K562 (cell line): ENCODE measurements around the gene ARHGAP9. TPM values are rescaled to one million over a fixed set of nuclear protein-coding genes. Genes with fewer than 3 reads are reported as not detected.

Experiments
- BHLHE40 ChIP-seq: IDR thresholded peaks from 2 replicates; pipeline ENCODE4 v1.6.1; 2011; ENCODE audit warnings: low read length, improper control_type of control experiment
- CHCHD3 ChIP-seq: fragments of 250-450 bp; sonication (Bioruptor Pico); IDR thresholded peaks from 2 replicates; pipeline ENCODE4 v2.1.2; 2022; ENCODE audit warnings: mild to moderate bottlenecking
- FOXA1 ChIP-seq: fragments of 450-650 bp; IDR thresholded peaks from 2 replicates; pipeline ENCODE4 v1.6.1; 2016; ENCODE audit warnings: mild to moderate bottlenecking, borderline replicate concordance
- HDAC6 ChIP-seq: IDR thresholded peaks from 2 replicates; pipeline ENCODE4 v1.6.1; 2012; ENCODE audit warnings: low read depth, mild to moderate bottlenecking, control low read depth, inconsistent platforms, low read length, moderate library complexity
- HNRNPUL1 ChIP-seq: fragments of 200-400 bp; formaldehyde crosslinking; IDR thresholded peaks from 2 replicates; pipeline ENCODE4 v1.6.1; 2017; ENCODE audit warnings: low read length
- ID3 ChIP-seq, 2 experiments: fragments of 250-450 bp in 1 of 2; fragments of 450-650 bp in 1 of 2; sonication (Bioruptor Pico) in 1 of 2; IDR thresholded peaks; 2 replicates each; pipeline versions ENCODE4 v1.6.1 to v1.8.0; 2016 to 2021; ENCODE audit warnings: mild to moderate bottlenecking in 2 of 2, moderate library complexity in 2 of 2, missing compliant biosample characterization in 1 of 2, missing genetic modification characterization in 1 of 2
- LARP7 ChIP-seq: fragments of 450-650 bp; IDR thresholded peaks from 2 replicates; pipeline ENCODE4 v1.6.1; 2016
- MECOM ChIP-seq: fragments of 250-450 bp; sonication (Bioruptor Pico); IDR thresholded peaks from 2 replicates; pipeline ENCODE4 v1.8.0; 2022; ENCODE audit warnings: inconsistent platforms
- NCOA2 ChIP-seq, 2 experiments: fragments of 450-650 bp; IDR thresholded peaks; 2 replicates each; pipeline ENCODE4 v1.6.1; 2018; ENCODE audit warnings: mild to moderate bottlenecking in 2 of 2, moderate library complexity in 1 of 2; ENCODE audit not compliant: partially characterized antibody in 2 of 2
- PCBP1 ChIP-seq: fragments of 200-400 bp; formaldehyde crosslinking; IDR thresholded peaks from 2 replicates; pipeline ENCODE4 v1.6.1; 2018; ENCODE audit warnings: mild to moderate bottlenecking, low read depth, low read length; ENCODE audit not compliant: poor library complexity, severe bottlenecking
- PCBP2 ChIP-seq: fragments of 200-400 bp; formaldehyde crosslinking; IDR thresholded peaks from 2 replicates; pipeline ENCODE4 v1.6.1; 2018; ENCODE audit warnings: low read length, low read depth, mild to moderate bottlenecking, moderate library complexity; ENCODE audit not compliant: poor library complexity, severe bottlenecking
- POLR2B ChIP-seq: fragments of 450-650 bp; IDR thresholded peaks from 2 replicates; pipeline ENCODE4 v1.6.1; 2018; ENCODE audit warnings: low read depth; ENCODE audit not compliant: partially characterized antibody
- PURB ChIP-seq: sonication (generic); formaldehyde crosslinking; IDR thresholded peaks from 2 replicates; pipeline ENCODE4 v1.9.0; 2021; ENCODE audit warnings: low read depth, mild to moderate bottlenecking, missing genetic modification reagents
- SP2 ChIP-seq: IDR thresholded peaks from 2 replicates; pipeline ENCODE4 v1.6.1; 2011; ENCODE audit warnings: mild to moderate bottlenecking, low read depth, low read length, moderate library complexity; ENCODE audit not compliant: poor library complexity, severe bottlenecking; ENCODE audit errors: extremely low read depth
- SUPT5H ChIP-seq: fragments of 450-650 bp; IDR thresholded peaks from 2 replicates; pipeline ENCODE4 v1.6.1; 2016
- ZNF23 ChIP-seq: fragments of 250-450 bp; sonication (Bioruptor Pico); IDR thresholded peaks from 2 replicates; pipeline ENCODE4 v1.4.0; 2020; ENCODE audit warnings: mild to moderate bottlenecking
- ZNF316 ChIP-seq: fragments of 450-650 bp; IDR thresholded peaks from 2 replicates; pipeline ENCODE4 v1.6.1; 2016
- ZNF324 ChIP-seq: fragments of 250-450 bp; sonication (Bioruptor Pico); IDR thresholded peaks from 2 replicates; pipeline ENCODE4 v1.4.0; 2020; ENCODE audit warnings: mild to moderate bottlenecking
- ZNF644 ChIP-seq: fragments of 200-800 bp; sonication (Bioruptor generic); IDR thresholded peaks from 2 replicates; pipeline ENCODE4 v1.6.1; 2016; ENCODE audit warnings: low read depth, missing genetic modification characterization, missing compliant biosample characterization
- ZNF696 ChIP-seq: fragments of 250-450 bp; sonication (Bioruptor Pico); conservative IDR thresholded peaks from 2 replicates; pipeline ENCODE4 v1.4.0; 2020; ENCODE audit warnings: mild to moderate bottlenecking, moderate library complexity
- ZNF830 ChIP-seq: fragments of 250-450 bp; sonication (Bioruptor Pico); IDR thresholded peaks from 2 replicates; pipeline ENCODE4 v1.5.0; 2021; ENCODE audit warnings: mild to moderate bottlenecking
- polyA plus RNA-seq, 8 experiments: library from polyadenylated mRNA; depleted of rRNA in 4 of 8; stranded (reverse) in 5 of 8; unstranded in 3 of 8; fragments of >200 nt; fragmentation: Nextera tagmentation in 2 of 8; fragmentation: Illumina TruSeq in 1 of 8; extraction: Ambion mirVana in 2 of 8; extraction: Trizol in 1 of 8; gene quantifications; 2 replicates each; pipeline versions ENCODE4 v1.2.1 to v1.2.3, GENCODE V29; 2011 to 2014; ENCODE audit warnings: inconsistent platforms in 1 of 8, missing spikeins in 1 of 8
- total RNA-seq, 7 experiments: library from RNA; depleted of rRNA in 6 of 7; stranded (reverse); fragments of >200 nt in 6 of 7; fragmentation: Illumina TruSeq in 2 of 7; extraction: Trizol in 2 of 7; gene quantifications; 2 replicates each; pipeline versions ENCODE4 v1.2.1 to v1.2.3, GENCODE V29; 2011 to 2021; ENCODE audit warnings: low replicate concordance in 1 of 7
- TF ChIP-seq, protein P1 (sequence below): fragments of 150-350 bp; conservative IDR thresholded peaks from 2 replicates; pipeline ENCODE4 v1.6.1; 2014; ENCODE audit warnings: low read length
- TF ChIP-seq, protein P2 (sequence below): fragments of 250-450 bp; sonication (Bioruptor Pico); IDR thresholded peaks from 2 replicates; pipeline ENCODE4 v1.4.0; 2020; ENCODE audit warnings: mild to moderate bottlenecking, moderate library complexity, borderline replicate concordance

Gene ARHGAP9
- total and polyA plus RNA-seq, 9 of the 15 experiments (the other 6 are each of a cell fraction or from before 2014, with no cell fraction given), result 1.5 to 10.2 (median 5.1) TPM

- TF ChIP-seq MECOM (CRISPR knock-in tag) (no peak), POLR2B (peak; percentile 99), HNRNPUL1 (no peak), HDAC6 (no peak), PCBP2 (no peak), CHCHD3 (CRISPR knock-in tag) (0 out of 2 replicates have a peak, but pooled peaks have one; percentile 24), PURB (CRISPR knock-in tag) (no peak), ZNF324 (CRISPR knock-in tag) (peak; percentile 53; the same call in 1 of the 2 replicates), ZNF696 (CRISPR knock-in tag) (no peak), ZNF23 (CRISPR knock-in tag) (no peak), ZNF644 (no peak), PCBP1 (no peak), BHLHE40 (peak; percentile 86), SUPT5H (peak; percentile 99), ZNF830 (CRISPR knock-in tag) (0 out of 2 replicates have a peak, but pooled peaks have one; percentile 38), ID3 (CRISPR knock-in tag; IDR thresholded peaks at IDR 0.05) (peak; percentile 37; the same call in 1 of the 2 replicates), ID3 (tag; IDR thresholded peaks at IDR 0.05) (no peak), FOXA1 (no peak), ZNF316 (no peak), NCOA2 (IDR thresholded peaks at IDR 0.05; ENCODE audit: partially characterized antibody in 2 of 2) (peak in 1 of 2 experiments; percentile 97), SP2 (peak; percentile 52), LARP7 (no peak)
- TF ChIP-seq, protein P1, sequence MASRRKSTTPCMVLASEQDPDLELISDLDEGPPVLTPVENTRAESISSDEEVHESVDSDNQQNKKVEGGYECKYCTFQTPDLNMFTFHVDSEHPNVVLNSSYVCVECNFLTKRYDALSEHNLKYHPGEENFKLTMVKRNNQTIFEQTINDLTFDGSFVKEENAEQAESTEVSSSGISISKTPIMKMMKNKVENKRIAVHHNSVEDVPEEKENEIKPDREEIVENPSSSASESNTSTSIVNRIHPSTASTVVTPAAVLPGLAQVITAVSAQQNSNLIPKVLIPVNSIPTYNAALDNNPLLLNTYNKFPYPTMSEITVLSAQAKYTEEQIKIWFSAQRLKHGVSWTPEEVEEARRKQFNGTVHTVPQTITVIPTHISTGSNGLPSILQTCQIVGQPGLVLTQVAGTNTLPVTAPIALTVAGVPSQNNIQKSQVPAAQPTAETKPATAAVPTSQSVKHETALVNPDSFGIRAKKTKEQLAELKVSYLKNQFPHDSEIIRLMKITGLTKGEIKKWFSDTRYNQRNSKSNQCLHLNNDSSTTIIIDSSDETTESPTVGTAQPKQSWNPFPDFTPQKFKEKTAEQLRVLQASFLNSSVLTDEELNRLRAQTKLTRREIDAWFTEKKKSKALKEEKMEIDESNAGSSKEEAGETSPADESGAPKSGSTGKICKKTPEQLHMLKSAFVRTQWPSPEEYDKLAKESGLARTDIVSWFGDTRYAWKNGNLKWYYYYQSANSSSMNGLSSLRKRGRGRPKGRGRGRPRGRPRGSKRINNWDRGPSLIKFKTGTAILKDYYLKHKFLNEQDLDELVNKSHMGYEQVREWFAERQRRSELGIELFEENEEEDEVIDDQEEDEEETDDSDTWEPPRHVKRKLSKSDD, result no peak
- TF ChIP-seq, protein P2, sequence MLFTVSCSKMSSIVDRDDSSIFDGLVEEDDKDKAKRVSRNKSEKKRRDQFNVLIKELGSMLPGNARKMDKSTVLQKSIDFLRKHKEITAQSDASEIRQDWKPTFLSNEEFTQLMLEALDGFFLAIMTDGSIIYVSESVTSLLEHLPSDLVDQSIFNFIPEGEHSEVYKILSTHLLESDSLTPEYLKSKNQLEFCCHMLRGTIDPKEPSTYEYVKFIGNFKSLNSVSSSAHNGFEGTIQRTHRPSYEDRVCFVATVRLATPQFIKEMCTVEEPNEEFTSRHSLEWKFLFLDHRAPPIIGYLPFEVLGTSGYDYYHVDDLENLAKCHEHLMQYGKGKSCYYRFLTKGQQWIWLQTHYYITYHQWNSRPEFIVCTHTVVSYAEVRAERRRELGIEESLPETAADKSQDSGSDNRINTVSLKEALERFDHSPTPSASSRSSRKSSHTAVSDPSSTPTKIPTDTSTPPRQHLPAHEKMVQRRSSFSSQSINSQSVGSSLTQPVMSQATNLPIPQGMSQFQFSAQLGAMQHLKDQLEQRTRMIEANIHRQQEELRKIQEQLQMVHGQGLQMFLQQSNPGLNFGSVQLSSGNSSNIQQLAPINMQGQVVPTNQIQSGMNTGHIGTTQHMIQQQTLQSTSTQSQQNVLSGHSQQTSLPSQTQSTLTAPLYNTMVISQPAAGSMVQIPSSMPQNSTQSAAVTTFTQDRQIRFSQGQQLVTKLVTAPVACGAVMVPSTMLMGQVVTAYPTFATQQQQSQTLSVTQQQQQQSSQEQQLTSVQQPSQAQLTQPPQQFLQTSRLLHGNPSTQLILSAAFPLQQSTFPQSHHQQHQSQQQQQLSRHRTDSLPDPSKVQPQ, result no peak
These were observed 40.6 kb upstream of the ARHGAP9 start, which contains the start of gene DDIT3 (continued) for GRCh38 chr12:57520053-57520818.
